Testis (tissue), 2 donors: ENCODE data around the gene CDK5R2.

Experiments used
- POLR2A ChIP-seq: fragments of 450-650 bp; IDR thresholded peaks from one replicate; pipeline ENCODE4 v1.6.1; 2017; ENCODE audit warnings: antibody characterized with exemption, mild to moderate bottlenecking, moderate library complexity
- TF ChIP-seq, protein P1 (sequence below), 3 experiments: fragments of 450-650 bp in 2 of 3; fragments of 200-600 bp in 1 of 3; sonication (generic) in 1 of 3; IDR thresholded peaks; one replicate each; pipeline ENCODE4 v1.5.1; 2016 to 2019; ENCODE audit warnings: antibody characterized with exemption in 3 of 3, mild to moderate bottlenecking in 2 of 3, moderate library complexity in 1 of 3

DNA sequence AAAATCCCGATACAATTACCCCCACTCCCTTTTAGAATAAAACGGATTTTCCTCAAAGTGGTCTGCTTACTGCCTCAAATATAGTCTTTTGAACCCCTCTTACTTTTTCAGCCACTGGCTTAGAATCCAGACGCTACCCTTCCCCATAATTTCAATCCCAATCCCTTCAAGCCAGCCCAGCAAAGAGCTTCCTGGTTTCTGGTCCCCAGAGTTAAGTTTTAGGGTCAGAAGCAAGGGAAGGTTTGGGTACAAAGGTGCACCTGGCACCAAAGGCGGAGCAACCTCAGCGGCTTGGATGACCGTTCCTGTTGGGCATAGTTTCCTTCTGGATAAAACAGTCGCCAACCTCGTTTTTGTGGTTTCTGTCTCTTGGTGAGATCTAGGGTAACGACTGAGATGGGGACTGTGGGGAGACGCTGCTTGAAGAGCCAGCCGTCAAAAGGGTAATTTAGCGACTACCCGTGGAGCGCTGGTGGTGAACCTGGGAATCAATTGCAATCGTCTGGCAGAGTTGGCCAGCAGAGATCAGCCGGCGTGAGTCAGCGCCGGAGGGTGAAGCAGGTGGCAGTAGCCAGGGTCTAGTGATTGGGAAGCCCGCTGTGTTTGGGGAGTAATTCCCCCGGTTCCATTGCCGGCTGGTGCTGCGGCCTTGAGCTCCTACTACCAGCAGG lies 23.9 kb downstream of the CDK5R2 start:
- TF ChIP-seq, protein P1, sequence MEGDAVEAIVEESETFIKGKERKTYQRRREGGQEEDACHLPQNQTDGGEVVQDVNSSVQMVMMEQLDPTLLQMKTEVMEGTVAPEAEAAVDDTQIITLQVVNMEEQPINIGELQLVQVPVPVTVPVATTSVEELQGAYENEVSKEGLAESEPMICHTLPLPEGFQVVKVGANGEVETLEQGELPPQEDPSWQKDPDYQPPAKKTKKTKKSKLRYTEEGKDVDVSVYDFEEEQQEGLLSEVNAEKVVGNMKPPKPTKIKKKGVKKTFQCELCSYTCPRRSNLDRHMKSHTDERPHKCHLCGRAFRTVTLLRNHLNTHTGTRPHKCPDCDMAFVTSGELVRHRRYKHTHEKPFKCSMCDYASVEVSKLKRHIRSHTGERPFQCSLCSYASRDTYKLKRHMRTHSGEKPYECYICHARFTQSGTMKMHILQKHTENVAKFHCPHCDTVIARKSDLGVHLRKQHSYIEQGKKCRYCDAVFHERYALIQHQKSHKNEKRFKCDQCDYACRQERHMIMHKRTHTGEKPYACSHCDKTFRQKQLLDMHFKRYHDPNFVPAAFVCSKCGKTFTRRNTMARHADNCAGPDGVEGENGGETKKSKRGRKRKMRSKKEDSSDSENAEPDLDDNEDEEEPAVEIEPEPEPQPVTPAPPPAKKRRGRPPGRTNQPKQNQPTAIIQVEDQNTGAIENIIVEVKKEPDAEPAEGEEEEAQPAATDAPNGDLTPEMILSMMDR (IDR thresholded peaks at IDR 0.05) = no peak
- no peak for TF ChIP-seq POLR2A
